Lung (tissue), 12 donors: ENCODE results near the gene HIRA. TPM values are rescaled to one million over a fixed set of nuclear protein-coding genes. Genes with fewer than 3 reads are reported as not detected.

ENCODE experiments used
- ATAC-seq: fragments of 200-7000 bp; cut with Tn5 transposase; one replicate; pipeline ENCODE4 v1.9.1; 2020; ENCODE audit warnings: moderate number of reproducible peaks; ENCODE audit not compliant: insufficient read depth, low FRiP score
- DNase-seq, 3 donors: peaks; one replicate each; pipeline ENCODE4 v3.0.0-alpha.2; 2013 to 2017
- H3K27ac ChIP-seq, 2 donors: one replicate each; pipeline ENCODE4 v1.5.1; 2013; ENCODE audit warnings: mild to moderate bottlenecking in 2 of 2, moderate library complexity in 2 of 2, control low read depth in 1 of 2, inconsistent platforms in 1 of 2, low read depth in 1 of 2, low read length in 1 of 2
- H3K27me3 ChIP-seq, 3 donors: one replicate each; pipeline ENCODE4 v1.5.1; 2013; ENCODE audit warnings: low read length in 2 of 3; ENCODE audit not compliant: control insufficient read depth in 3 of 3, insufficient read depth in 3 of 3
- H3K36me3 ChIP-seq, 4 donors: one replicate each; pipeline ENCODE4 v1.5.1; 2013; ENCODE audit warnings: low read length in 4 of 4, mild to moderate bottlenecking in 1 of 4, moderate library complexity in 1 of 4; ENCODE audit not compliant: control insufficient read depth in 4 of 4, insufficient read depth in 4 of 4
- H3K4me1 ChIP-seq, 5 donors: one replicate each; pipeline ENCODE4 v1.5.1; 2013; ENCODE audit warnings: low read length in 5 of 5, mild to moderate bottlenecking in 2 of 5, moderate library complexity in 1 of 5; ENCODE audit not compliant: control insufficient read depth in 5 of 5, insufficient read depth in 5 of 5
- H3K4me3 ChIP-seq: one replicate; pipeline ENCODE4 v1.5.1; 2013; ENCODE audit warnings: mild to moderate bottlenecking, control low read depth, moderate library complexity
- H3K9ac ChIP-seq, 2 donors: one replicate each; pipeline ENCODE4 v1.5.1; 2013; ENCODE audit warnings: low read length in 2 of 2, control low read depth in 1 of 2; ENCODE audit not compliant: insufficient read depth in 1 of 2
- H3K9me3 ChIP-seq, 4 donors: one replicate each; pipeline ENCODE4 v1.5.1; 2013; ENCODE audit warnings: low read length in 3 of 4, mild to moderate bottlenecking in 1 of 4, moderate library complexity in 1 of 4; ENCODE audit not compliant: control insufficient read depth in 4 of 4, insufficient read depth in 3 of 4
- WGBS, 2 donors: extraction: QIAGEN DNeasy Blood & Tissue Kit; methylation state at CpG; one replicate each; pipeline ENCODE4 v1.1.7; 2013; 5-methylcytosine and 5-hydroxymethylcytosine counted together
- polyA plus RNA-seq, 2 donors: library from polyadenylated mRNA; stranded (reverse); fragments of 200-250 nt; gene quantifications; one replicate each; pipeline ENCODE4 v1.2.1, GENCODE V29; 2013
- total RNA-seq, 2 donors: library from RNA; depleted of rRNA in 1 of 2; stranded (reverse); fragments of >200 nt in 1 of 2; gene quantifications; one replicate each; pipeline ENCODE4 v1.2.1, GENCODE V29; 2014 to 2021
- TF ChIP-seq, protein P1 (sequence below): IDR thresholded peaks from 2 replicates; pipeline ENCODE4 v1.5.1; 2012; ENCODE audit warnings: mild to moderate bottlenecking; ENCODE audit errors: control extremely low read depth, extremely low read depth
- donor health status: control.
- donor health status: control.
- donor health status: Bipolar disorder and iron deficiency.
- donor health status: healthy.
- donor health status: DM: yes; HTN: yes; CAD: no.

The HIRA gene
- total and polyA plus RNA-seq, 4 donors: 7.5 to 27.2 (median 17.3) TPM

DNA sequence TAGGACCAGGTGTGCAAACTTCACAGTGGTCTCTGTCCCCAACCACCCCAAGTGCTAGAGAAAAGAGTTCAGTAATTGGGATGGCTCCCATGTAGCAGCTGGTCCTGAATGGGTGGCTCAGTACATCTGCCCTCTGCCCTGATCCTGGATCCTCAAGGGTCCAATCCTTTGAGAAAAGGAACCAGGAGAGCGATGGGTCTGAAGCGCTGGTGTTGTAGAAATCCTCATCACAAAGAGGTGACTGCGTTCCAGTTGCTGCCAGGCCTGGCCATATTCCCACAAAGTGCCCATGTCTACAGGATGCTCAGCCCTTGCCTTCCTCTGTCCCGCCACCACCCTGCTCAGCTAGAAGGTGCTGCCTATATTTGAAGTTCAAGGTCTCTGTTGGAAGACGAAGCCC is 22.2 kb upstream of the HIRA start:
- Histone ChIP-seq H3K9ac (no peak overlapping the region), H3K27me3 (no peaks in the 10 kb centered on the region), H3K4me3 (no peak overlapping the region), H3K9me3 (no peaks in the 10 kb centered on the region), H3K4me1 (peaks cover 0 to 5% (median 0%) of the 10 kb centered on the region in 5 donors), H3K27ac (no peak overlapping the region), H3K36me3 (peaks cover 22 to 44% (median 33%) of the 10 kb centered on the region in 4 donors)
- 96 to 100% methylated on average over 5 of the region's 5 CpGs for WGBS, 2 donors
- ATAC-seq (no peak), DNase-seq (no peak)
- TF ChIP-seq, protein P1, sequence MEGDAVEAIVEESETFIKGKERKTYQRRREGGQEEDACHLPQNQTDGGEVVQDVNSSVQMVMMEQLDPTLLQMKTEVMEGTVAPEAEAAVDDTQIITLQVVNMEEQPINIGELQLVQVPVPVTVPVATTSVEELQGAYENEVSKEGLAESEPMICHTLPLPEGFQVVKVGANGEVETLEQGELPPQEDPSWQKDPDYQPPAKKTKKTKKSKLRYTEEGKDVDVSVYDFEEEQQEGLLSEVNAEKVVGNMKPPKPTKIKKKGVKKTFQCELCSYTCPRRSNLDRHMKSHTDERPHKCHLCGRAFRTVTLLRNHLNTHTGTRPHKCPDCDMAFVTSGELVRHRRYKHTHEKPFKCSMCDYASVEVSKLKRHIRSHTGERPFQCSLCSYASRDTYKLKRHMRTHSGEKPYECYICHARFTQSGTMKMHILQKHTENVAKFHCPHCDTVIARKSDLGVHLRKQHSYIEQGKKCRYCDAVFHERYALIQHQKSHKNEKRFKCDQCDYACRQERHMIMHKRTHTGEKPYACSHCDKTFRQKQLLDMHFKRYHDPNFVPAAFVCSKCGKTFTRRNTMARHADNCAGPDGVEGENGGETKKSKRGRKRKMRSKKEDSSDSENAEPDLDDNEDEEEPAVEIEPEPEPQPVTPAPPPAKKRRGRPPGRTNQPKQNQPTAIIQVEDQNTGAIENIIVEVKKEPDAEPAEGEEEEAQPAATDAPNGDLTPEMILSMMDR: no peak

DNA sequence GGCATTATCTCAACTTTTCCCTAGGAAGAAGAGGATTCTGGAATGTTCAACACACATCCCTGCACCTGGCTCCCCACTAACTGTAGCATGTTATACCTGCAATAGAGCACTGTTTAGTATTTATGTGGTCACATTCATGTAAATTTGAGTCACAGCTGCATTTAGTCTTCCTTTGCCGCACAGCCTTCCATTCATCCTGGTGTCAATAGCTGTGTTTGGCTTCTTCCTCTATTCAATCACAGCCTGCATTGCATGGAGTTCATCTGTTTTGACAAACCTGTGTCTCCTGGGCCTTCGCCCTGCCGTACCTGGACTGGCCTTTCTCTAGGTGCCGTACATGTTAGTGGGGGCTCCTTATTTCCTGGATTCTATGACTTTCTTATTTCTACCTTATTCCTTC is 20.0 kb upstream of the HIRA start:
- Histone ChIP-seq H3K9me3 (no peaks in the 10 kb centered on the region), H3K4me1 (peaks cover 0 to 15% (median 2%) of the 10 kb centered on the region in 5 donors), H3K9ac (no peak overlapping the region), H3K27ac (no peak overlapping the region), H3K4me3 (no peak overlapping the region), H3K36me3 (peaks cover 14 to 35% (median 23%) of the 10 kb centered on the region in 4 donors), H3K27me3 (no peaks in the 10 kb centered on the region)
- TF ChIP-seq, protein P1: no peak
- 99 to 100% methylated on average over 4 of the region's 4 CpGs for WGBS, 2 donors
- ATAC-seq (no peak), DNase-seq (no peak)

DNA sequence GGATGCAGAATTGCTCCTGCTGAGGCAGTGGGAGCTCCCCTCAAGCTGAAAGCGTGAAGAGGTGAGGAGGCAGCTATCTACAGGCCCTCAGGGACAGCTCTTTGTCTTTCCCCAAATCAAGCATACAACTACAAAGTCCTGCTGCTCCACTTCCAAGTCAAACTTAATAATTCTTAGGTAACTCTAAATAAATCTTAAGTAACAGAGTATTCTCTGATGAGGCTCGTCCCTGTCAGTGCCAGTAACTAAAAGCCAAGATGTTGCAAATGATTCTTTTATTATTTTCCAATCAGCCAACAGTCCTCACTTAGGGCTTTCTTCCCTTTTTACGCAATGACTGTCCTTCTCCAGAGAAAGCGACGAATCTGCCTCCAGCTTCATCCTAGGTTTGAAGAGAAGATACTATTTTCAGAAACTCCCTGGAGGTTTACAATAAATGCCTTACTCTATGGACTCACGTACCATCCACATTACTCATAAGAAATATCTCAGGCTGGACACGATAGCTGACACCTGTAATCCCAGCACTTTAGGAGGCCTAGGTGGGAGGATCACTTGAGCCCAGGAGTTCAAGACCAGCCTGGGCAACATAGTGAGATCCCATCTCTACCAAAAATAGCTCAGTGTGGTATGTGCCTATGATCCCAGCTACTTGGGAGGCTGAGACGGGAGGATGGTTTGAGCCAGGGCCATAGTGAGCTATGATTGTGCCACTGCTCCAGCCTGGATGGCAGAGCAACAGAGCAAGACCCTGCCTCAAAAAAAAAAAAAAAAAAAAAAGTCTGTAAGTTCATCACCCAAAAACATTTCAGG is 19.0 kb upstream of the HIRA start:
- Histone ChIP-seq H3K9ac (no peak overlapping the region), H3K36me3 (peaks cover 6 to 26% (median 17%) of the 10 kb centered on the region in 4 donors), H3K27me3 (no peaks in the 10 kb centered on the region), H3K9me3 (no peaks in the 10 kb centered on the region), H3K4me1 (peaks cover 3 to 19% (median 10%) of the 10 kb centered on the region in 5 donors), H3K4me3 (no peak overlapping the region), H3K27ac (no peak overlapping the region)
- WGBS, 2 donors: 86 to 91% methylated on average over 8 of the region's 8 CpGs
- DNase-seq (no peak), ATAC-seq (no peak)
- TF ChIP-seq, protein P1: no peak
